Hematopoietic multipotent progenitor cell treated with erythropoietin and hydrocortisone succinate and interleukin-3 and kit ligand, for 17 days (in vitro differentiated cells): ENCODE results near the gene TMEM121.
"Not testable (repeated sequence)": the region's sequence is repeated elsewhere in the genome, so short reads cannot be mapped to it uniquely, and the experiment has no call there.

ENCODE experiments used
- DNase-seq: peaks from one replicate; pipeline ENCODE4 v3.0.0-alpha.2; 2015; ENCODE audit warnings: low spot score

The TMEM121 gene

GRCh38 chr14:105547072-105547471 lies 20.7 kb downstream of the TMEM121 start:
- DNase-seq = not testable (repeated sequence)

- no peak for DNase-seq
Measured at GRCh38 chr14:105547741-105548169, 21.4 kb downstream of the TMEM121 start.

GRCh38 chr14:105549481-105549880 lies 23.1 kb downstream of the TMEM121 start:
- DNase-seq = no peak

DNA sequence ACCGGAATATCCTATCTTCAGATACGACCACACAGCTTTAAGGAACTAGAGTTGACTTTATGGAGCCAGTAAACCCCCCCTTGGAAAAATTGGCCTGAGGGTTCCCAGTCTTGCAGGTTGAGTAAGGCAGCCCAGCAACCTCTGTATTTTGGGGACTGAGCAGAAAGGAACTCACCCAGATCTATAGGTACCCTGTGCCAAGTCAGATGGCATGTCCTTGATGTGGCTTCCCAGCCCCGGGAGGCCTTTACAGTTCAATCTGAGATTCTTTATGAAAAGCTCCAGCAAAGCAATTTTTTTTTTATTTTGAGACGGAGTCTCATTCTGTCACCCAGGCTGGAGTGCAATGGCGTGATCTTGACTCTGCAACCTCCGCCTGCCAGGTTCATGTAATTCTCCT lies 27.6 kb downstream of the TMEM121 start:
- DNase-seq = no peak

DNA sequence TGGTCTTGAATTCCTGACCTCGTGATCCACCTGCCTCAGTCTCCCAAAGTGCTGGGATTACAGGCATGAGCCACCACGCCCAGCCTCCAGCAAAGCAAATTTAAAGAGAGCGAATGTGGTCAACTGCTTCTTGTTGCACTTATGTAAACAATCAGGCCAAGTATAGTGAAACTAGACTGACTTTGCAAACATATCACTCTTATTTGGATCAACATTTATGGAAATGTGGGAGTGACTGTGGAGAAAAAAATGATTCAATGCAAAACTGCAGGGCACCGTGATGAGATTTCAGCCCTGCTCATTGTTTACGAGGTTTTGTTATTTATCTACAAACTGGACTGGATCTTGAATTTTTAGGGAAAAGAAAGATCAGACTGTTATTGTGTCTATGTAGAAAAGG lies 28.1 kb downstream of the TMEM121 start:
- DNase-seq = no peak

DNA sequence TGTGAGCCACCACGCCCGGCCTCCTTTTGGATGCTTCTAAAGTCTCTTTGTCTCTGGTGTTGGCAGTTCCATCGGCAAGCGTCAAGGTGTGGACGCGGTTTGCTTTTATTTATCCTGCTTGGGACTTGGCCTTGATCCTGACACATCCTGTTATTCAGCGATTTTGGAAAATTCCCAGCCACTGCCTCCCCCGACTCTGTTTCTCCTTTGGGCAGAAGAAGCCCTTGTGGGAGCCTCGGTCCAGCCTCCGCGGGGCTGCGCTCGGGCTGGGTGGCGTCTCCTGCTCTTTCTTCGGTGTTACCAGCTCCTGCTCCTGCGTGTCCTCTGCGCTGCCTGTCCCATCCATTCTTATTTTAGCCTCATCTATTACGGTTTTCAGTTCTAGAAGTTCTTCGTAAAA lies 31.3 kb downstream of the TMEM121 start:
- not testable (repeated sequence) for DNase-seq

- not testable (repeated sequence) for DNase-seq
Measured at GRCh38 chr14:105558449-105559154, 32.2 kb downstream of the TMEM121 start.

- not testable (repeated sequence) for DNase-seq
Measured at GRCh38 chr14:105559384-105560047, 33.1 kb downstream of the TMEM121 start.

DNA sequence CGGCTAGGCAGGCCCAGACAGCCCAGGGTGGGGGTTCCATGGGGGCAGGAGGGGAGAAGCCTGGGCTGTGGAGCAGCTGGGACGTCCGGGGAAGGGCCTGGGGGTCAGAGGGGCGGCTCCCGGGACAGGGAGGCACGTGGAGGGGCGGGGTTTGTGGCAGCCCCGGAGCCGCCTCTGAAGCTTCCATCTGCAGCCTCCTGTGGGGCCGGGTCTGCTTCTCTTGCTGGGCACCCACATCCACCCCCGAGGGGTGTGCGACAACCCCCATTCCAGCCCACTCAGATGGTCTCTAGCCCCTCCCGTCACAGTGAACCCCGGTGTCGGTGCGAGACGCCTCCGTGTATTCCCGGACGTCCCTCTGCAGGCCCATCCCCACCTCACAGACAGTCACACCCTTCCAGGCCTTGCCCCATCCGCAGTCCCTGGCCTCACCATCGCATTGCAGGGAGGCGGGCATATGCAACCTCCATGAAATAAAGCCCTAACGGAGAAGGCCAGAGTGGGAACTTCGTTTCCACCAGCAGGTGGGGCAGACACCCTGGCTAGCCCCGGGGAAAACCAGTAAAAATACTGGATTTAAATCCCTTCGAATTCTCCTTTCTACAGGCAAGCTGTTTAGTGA lies 33.8 kb downstream of the TMEM121 start:
- not testable (repeated sequence) for DNase-seq

DNA sequence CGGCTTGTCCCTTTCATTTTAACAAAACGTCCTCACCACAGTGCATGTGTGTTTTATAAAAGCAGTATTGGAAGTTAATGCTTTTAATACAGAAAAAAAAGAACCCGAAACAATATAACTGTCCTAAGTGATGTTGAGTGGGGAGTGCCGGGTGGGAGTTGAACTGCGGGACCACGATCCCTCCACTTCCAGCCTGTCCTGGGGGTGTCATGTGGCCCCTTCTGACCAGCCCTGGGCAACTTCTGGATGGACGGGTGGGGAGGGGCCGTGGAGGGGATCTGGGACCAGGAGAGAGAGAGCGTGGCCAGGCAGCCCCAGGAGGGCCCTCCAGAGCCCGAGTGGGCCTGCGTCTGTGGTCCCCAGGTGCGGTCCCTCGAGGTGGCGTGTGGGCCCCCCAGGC lies 35.0 kb downstream of the TMEM121 start:
- not testable (repeated sequence) for DNase-seq

DNA sequence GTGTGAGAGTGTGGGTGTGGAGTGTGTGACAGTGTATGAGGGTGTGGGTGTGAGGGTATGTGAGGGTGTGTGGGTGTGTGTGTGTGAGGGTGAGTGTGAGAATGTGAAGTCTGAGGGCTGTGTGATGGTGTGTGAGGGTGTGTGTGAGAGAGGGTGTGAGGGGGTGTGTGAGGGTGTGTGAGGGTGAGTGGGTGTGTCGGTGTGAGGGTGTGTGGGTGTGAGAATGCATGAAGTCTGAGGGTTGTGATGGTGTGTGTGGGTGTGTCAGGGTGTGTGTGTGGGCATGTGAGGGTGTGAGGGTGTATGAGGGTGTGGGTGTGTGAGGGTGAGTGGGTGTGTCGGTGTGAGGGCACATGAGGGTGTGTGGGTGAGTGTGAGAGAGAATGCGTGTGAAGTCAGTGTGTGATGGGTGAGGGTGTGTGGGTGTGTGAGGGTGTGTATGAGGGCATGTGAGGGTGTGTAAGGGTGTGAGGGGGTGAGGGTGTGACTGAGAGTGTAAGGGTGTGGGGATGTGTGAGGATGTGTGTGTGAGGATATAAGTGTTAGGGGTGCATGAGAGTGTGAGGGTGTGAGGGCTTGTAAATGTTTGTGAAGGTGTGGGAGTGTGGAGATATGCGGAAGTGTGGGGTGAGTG lies 36.4 kb downstream of the TMEM121 start:
- no peak for DNase-seq

DNA sequence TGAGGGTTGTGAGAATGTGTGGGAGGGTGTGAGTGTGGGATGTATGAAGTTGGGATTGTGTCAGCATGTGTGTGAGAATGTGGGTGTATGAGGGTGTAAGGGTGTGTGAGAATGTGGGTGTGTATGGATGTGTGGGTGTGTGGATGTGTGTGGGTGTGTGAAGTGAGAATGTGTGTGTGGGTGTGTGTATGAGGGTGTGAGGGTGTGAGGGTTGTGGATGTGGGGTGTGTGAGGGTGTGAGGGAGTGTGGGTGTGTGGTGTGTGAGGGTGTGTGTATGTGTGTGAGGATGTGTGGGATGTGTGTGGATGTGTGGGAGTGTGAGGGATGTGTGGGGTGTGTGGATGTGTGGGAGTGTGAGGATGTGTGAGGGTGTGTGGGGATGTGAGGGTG lies 37.0 kb downstream of the TMEM121 start:
- DNase-seq = no peak

- not testable (repeated sequence) for DNase-seq
Measured at GRCh38 chr14:105564536-105564935, 38.2 kb downstream of the TMEM121 start.

DNA sequence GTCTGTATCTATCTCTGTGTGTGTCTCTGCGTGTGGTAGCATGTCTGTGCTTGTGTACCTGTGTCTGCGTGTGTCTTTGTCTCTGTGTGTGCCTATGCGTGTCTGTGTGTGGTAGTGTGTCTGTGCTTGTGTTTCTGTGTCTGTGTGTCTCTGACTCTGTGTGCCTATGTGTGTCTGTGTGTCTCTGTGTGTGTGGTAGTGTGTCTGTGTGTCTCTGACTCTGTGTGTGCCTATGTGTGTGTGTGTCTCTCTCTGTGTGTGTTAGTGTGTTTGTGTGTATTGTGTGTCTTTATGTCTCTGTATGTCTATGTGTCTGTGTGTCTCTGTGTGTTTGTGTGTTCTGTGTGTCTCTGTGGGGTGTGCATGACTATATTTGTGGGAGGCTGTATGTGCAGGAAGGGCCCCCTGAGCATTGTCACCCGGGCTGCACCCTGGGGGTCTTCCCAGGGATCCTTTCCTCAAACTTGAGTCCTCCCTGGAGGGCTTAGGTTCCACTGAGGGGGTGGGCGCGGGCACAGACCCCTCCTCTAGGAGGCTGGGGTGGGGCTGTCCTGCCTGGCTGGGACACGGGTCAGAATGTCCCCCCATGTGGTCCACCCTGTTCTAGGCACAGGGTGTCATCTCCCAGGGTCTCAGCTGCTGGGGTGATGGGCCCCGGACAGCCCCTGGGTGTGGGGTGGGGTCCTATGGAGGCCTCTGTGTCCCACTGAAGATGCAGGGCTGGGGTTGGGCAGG lies 39.0 kb downstream of the TMEM121 start:
- DNase-seq = not testable (repeated sequence)

DNA sequence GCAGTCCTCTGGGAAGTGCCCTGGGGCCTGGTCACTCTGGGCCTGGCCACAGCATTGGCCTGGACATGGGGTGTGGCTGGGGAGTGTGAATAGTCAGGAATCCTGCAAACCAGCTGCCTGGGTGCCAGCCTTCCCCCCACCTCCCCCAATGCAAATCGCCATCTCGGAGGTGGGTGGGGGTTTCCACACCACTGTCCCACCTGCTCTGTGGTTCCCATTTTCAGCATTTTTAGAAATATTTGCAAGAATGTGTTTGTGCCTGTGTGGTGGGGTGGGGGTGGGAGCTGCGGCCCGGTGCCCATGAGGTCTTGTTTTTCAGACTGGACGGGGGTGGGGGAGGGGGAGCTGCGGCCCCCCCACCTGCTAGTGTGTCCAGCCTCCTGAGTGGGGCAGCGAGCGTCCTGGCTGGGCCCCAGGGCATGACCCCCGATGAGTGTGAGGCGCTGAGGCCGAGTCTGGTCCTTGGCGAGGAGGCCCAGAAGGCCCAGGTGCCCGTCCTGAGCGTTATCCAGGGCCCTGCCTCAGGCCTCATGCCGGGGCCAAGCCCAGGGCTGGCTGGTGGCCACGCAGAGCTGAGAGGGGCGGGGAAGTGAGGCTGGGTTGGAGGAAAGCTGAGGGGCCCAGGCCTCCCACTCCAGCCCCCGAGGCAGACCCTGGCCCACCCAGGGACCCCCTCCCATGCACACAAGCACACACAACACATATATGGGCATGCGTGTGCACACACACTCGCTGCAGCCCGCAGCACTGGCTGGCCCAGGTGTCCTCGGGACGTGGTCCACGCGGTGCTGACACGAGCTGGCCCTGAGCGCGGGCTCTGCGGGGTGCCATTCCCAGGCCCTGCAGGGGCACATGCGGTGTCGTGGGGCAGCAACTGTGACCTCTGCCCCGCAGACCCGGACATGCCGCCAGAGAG lies 40.1 kb downstream of the TMEM121 start:
- DNase-seq = not testable (repeated sequence)

- not testable (repeated sequence) for DNase-seq
Measured at GRCh38 chr14:105567164-105568103, 41.1 kb downstream of the TMEM121 start.

GRCh38 chr14:105568140-105568843 lies 41.9 kb downstream of the TMEM121 start:
- not testable (repeated sequence) for DNase-seq

GRCh38 chr14:105568859-105569766 lies 42.7 kb downstream of the TMEM121 start:
- DNase-seq = no peak
